GM12875 (cell line): Measurements from ENCODE around the gene STX19.

Experiments
- H3K4me3 ChIP-seq: one replicate; pipeline ENCODE4 v1.5.1; 2011; ENCODE audit warnings: low read depth, low read length, control low read depth
- CTCF ChIP-seq: IDR thresholded peaks from 2 replicates; pipeline ENCODE4 v1.5.1; 2011; ENCODE audit warnings: low read depth, mild to moderate bottlenecking, control low read depth, inconsistent platforms, low read length, moderate library complexity, borderline replicate concordance; ENCODE audit not compliant: insufficient read depth

STX19 gene

GRCh38 chr3:94020293-94020692 is 8.1 kb downstream of the STX19 start:
- no peak overlapping the region for H3K4me3 ChIP-seq
- TF ChIP-seq CTCF: no peak

- no peak for TF ChIP-seq CTCF
- no peak overlapping the region for H3K4me3 ChIP-seq
Observed at GRCh38 chr3:94019659-94020058, 8.7 kb downstream of the STX19 start.

GRCh38 chr3:94015025-94015424 is 13.4 kb downstream of the STX19 start:
- no peak overlapping the region for H3K4me3 ChIP-seq
- no peak for TF ChIP-seq CTCF

GRCh38 chr3:94012185-94012584 is 16.2 kb downstream of the STX19 start:
- H3K4me3 ChIP-seq: no peak overlapping the region
- TF ChIP-seq CTCF: no peak

- TF ChIP-seq CTCF: no peak
- no peak overlapping the region for H3K4me3 ChIP-seq
Observed at GRCh38 chr3:94011233-94011711, 17.1 kb downstream of the STX19 start.

GRCh38 chr3:94009608-94010007 is 18.8 kb downstream of the STX19 start:
- no peak for TF ChIP-seq CTCF
- H3K4me3 ChIP-seq: no peak overlapping the region

- no peak overlapping the region for H3K4me3 ChIP-seq
- no peak for TF ChIP-seq CTCF
Observed at GRCh38 chr3:94008253-94008652, 20.1 kb downstream of the STX19 start.
